ENCODE data around the gene HSD17B1. TPM values are rescaled to one million over a fixed set of nuclear protein-coding genes. Genes with fewer than 3 reads are reported as not detected.

Gene HSD17B1
- total RNA-seq, 3 donors from 2014 or later, result 1.2 to 5.6 (median 1.8) TPM

DNA sequence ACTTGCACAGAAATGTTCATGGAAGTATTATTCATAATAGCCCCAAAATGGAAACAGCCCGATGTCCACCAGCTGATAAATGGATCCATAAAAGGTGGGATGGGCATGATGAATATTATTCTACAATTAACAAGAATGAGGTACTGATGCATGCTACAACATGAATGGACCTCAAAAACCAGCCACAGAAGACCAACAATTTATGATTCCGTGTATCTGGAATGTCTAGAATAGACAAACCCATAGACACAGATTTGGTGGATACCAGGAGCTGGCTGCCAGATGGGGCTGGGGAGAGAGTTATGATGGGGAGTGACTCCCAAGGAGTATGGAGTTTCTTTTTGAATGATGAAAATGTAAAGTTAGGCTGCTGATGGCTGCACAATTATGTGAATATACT, 27.5 kb upstream of the HSD17B1 start:
- Histone ChIP-seq H3K36me3 (no peaks in the 10 kb centered on the region), H3K9me3 (no peaks in the 10 kb centered on the region), H3K27me3 (no peaks in the 10 kb centered on the region), H3K27ac (peak overlapping the region; percentile 38 to 96), H3K4me1 (peaks cover 12 to 28% of the 10 kb centered on the region in 2 donors), H3K4me3 (no peak overlapping the region)
- TF ChIP-seq CTCF (IDR thresholded peaks at IDR 0.05), result no peak
- no peak for TF ChIP-seq POLR2AphosphoS5 (IDR thresholded peaks at IDR 0.05)
- TF ChIP-seq POLR2A (IDR thresholded peaks at IDR 0.05), result no peak
- DNase-seq (ENCODE audit: low spot score in 2 of 2), result no peak
- intact Hi-C loops (cut with DNase I; ENCODE audit: low total_unique reads), result loop anchor here (5.0 kb wide), 1 partner anchor 213 kb away; no protein-coding TSS in a partner anchor

- TF ChIP-seq POLR2A (IDR thresholded peaks at IDR 0.05) (no peak), CTCF (IDR thresholded peaks at IDR 0.05) (no peak), POLR2AphosphoS5 (IDR thresholded peaks at IDR 0.05) (no peak)
- Histone ChIP-seq H3K27me3 (no peaks in the 10 kb centered on the region), H3K4me3 (no peak overlapping the region), H3K36me3 (no peaks in the 10 kb centered on the region), H3K9me3 (no peaks in the 10 kb centered on the region), H3K27ac (peak overlapping the region; percentile 34 to 38), H3K4me1 (peaks cover 4 to 19% of the 10 kb centered on the region in 2 donors)
- intact Hi-C loops (cut with DNase I; ENCODE audit: low total_unique reads), result loop anchor here (5.0 kb wide), 1 partner anchor 214 kb away; no protein-coding TSS in a partner anchor
- no peak for DNase-seq (ENCODE audit: low spot score in 2 of 2)
These were observed 26.7 kb upstream of the HSD17B1 start for GRCh38 chr17:42526031-42526444.

DNA sequence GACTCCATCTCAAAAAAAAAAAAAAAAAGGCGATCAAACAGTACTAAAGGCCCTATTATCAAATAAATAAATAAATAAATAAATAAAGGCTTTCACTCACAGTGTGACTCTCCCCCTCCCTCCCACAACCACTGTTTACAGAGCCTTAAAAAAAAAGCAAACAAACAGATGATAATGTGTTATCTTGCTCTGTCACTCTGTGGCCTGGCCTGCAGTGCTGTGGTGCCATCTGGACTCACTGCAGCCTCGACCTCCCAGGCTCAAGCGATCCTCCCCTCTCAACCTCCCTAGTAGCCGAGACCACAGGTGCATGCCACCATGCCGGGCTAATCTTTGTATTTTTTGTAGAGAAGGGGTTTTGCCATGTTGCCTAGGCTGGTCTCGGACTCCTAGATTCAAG, 24.8 kb upstream of the HSD17B1 start:
- no peak for DNase-seq (ENCODE audit: low spot score in 2 of 2)
- no peaks in the 10 kb centered on the region for H3K36me3 ChIP-seq
- H3K4me3 ChIP-seq, result no peak overlapping the region
- TF ChIP-seq POLR2AphosphoS5 (IDR thresholded peaks at IDR 0.05) (no peak), POLR2A (IDR thresholded peaks at IDR 0.05) (no peak), CTCF (IDR thresholded peaks at IDR 0.05) (no peak)
- no peaks in the 10 kb centered on the region for H3K9me3 ChIP-seq
- peaks cover 0 to 5% of the 10 kb centered on the region in 2 donors for H3K4me1 ChIP-seq
- H3K27me3 ChIP-seq, result no peaks in the 10 kb centered on the region
- intact Hi-C loops (cut with DNase I; ENCODE audit: low total_unique reads), result loop anchor here (5.0 kb wide), 1 partner anchor 216 kb away; no protein-coding TSS in a partner anchor
- H3K27ac ChIP-seq, result no peak overlapping the region

DNA sequence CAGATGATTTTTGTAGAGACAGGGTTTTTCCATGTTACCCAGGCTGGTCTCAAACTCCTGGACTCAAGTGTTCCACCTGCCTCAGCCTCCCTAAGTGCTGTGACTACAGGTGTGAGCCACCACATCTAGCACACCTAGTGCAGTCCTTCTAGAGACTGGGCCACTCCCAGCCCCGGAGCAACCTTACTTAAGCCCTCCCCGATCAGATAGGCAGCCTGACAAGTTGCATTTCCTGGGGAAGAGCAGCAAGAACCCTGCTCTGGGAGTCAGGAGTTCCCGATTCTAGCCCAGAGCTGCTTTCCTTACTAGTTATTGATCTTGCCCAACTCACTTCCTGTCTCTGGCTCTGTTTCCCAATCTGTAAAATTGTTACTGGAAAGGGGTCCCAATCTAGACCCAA, 23.7 kb upstream of the HSD17B1 start:
- Histone ChIP-seq H3K9me3 (no peaks in the 10 kb centered on the region), H3K4me1 (no peaks in the 10 kb centered on the region), H3K27ac (peak overlapping the region in 1 of 2 donors; percentile 25), H3K36me3 (no peaks in the 10 kb centered on the region), H3K27me3 (no peaks in the 10 kb centered on the region), H3K4me3 (no peak overlapping the region)
- no peak for TF ChIP-seq POLR2A (IDR thresholded peaks at IDR 0.05)
- TF ChIP-seq CTCF (IDR thresholded peaks at IDR 0.05), result no peak
- TF ChIP-seq POLR2AphosphoS5 (IDR thresholded peaks at IDR 0.05), result no peak
- intact Hi-C loops (cut with DNase I; ENCODE audit: low total_unique reads), result loop anchor here (5.0 kb wide), 1 partner anchor 217 kb away; no protein-coding TSS in a partner anchor
- DNase-seq (ENCODE audit: low spot score in 2 of 2), result no peak

DNA sequence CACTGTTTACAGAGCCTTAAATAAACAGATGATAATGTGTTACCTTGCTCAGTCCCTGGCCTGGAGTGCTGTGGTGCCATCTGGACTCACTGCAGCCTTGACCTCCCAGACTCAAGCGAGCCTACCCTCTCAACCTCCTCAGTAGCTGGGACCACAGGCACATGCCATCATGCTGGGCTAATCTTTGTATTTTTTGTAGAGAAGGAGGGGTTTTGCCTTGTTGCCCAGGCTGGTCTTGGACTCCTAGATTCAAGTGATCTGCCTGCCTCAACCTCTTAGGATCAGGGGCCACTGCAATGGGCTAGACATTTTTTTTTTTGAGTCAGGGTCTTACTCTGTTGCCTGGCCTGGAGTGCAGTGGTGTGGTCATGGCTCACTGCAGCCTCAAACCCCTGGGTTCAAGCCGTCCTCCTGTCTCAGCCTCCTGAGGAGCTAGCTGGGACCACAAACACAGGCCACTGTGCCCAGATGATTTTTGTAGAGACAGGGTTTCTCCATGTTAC, 21.7 kb upstream of the HSD17B1 start:
- Histone ChIP-seq H3K4me3 (no peak overlapping the region), H3K36me3 (no peaks in the 10 kb centered on the region), H3K9me3 (no peaks in the 10 kb centered on the region), H3K4me1 (peaks cover 0 to 8% of the 10 kb centered on the region in 2 donors), H3K27me3 (no peaks in the 10 kb centered on the region), H3K27ac (peak overlapping the region; percentile 78 to 89)
- TF ChIP-seq CTCF (IDR thresholded peaks at IDR 0.05), result no peak
- no peak for TF ChIP-seq POLR2AphosphoS5 (IDR thresholded peaks at IDR 0.05)
- no peak for TF ChIP-seq POLR2A (IDR thresholded peaks at IDR 0.05)
- intact Hi-C loops (cut with DNase I; ENCODE audit: low total_unique reads), result no loop called here
- no peak for DNase-seq (ENCODE audit: low spot score in 2 of 2)

Measured in breast epithelium (tissue), 4 donors.